Activated B cell treated with CpG ODN at 0.5 μM for 24 hours (primary cell): ENCODE results near the gene ANKRD66. TPM values are rescaled to one million over a fixed set of nuclear protein-coding genes. Genes with fewer than 3 reads are reported as not detected.

Experiments
- ATAC-seq: fragments of 200-7000 bp; cut with Tn5 transposase; one replicate; pipeline ENCODE4 v1.10.0; 2021; ENCODE audit warnings: low read depth, mild to moderate bottlenecking, moderate library complexity
- CTCF ChIA-PET: fragments of 350-600 bp; sonication (Branson Sonifier 250); formaldehyde crosslinking; loops from one replicate; lab custom pipeline; 2021; ENCODE audit warnings: antibody characterized with exemption; lab: Charles Lee
- POLR2A ChIA-PET: fragments of 350-600 bp; sonication (Branson Sonifier 250); formaldehyde crosslinking; loops from one replicate; lab custom pipeline; 2021; ENCODE audit warnings: antibody characterized with exemption; lab: Charles Lee
- DNase-seq: peaks from one replicate; pipeline ENCODE4 v3.0.0; 2022
- H3K27ac Mint-ChIP-seq: one replicate; pipeline ENCODE4 v1.8.0; 2020; ENCODE audit warnings: mixed read lengths
- H3K27me3 Mint-ChIP-seq: one replicate; pipeline ENCODE4 v1.8.0; 2021; ENCODE audit warnings: mixed read lengths
- H3K36me3 Mint-ChIP-seq: one replicate; pipeline ENCODE4 v1.8.0; 2021; ENCODE audit warnings: low read depth, mixed read lengths
- H3K4me1 Mint-ChIP-seq: one replicate; pipeline ENCODE4 v1.8.0; 2021; ENCODE audit warnings: mixed read lengths
- H3K4me3 Mint-ChIP-seq: one replicate; pipeline ENCODE4 v1.8.0; 2020; ENCODE audit warnings: mild to moderate bottlenecking, mixed read lengths
- H3K9me3 Mint-ChIP-seq: one replicate; pipeline ENCODE4 v1.8.0; 2020; ENCODE audit warnings: mixed read lengths
- CTCF ChIP-seq: fragments of 200-600 bp; IDR thresholded peaks from one replicate; pipeline ENCODE4 v1.8.0; 2022; ENCODE audit warnings: antibody characterized with exemption, mild to moderate bottlenecking
- intact Hi-C: fragments of 100-400 bp; cut with micrococcal nuclease; formaldehyde crosslinking; loops from one replicate; pipeline ENCODE4 v1.15.1; 2024
- total RNA-seq: library from RNA; stranded (reverse); gene quantifications from 2 replicates; pipeline ENCODE4 v1.2.3, GENCODE V29; 2022

The ANKRD66 gene
- total RNA-seq, 1 donor from 2014 or later: not detected

GRCh38 chr6:46794068-46794467 lies 47.3 kb downstream of the ANKRD66 start:
- Mint-ChIP-seq H3K9me3 (no peaks in the 10 kb centered on the region), H3K36me3 (no peaks in the 10 kb centered on the region), H3K4me1 (no peaks in the 10 kb centered on the region), H3K27ac (no peak overlapping the region), H3K27me3 (no peaks in the 10 kb centered on the region), H3K4me3 (no peak overlapping the region)
- intact Hi-C loops: no loop called here
- no peak for DNase-seq
- CTCF ChIA-PET: no interaction called here
- no peak for TF ChIP-seq CTCF
- ATAC-seq: no peak
- POLR2A ChIA-PET: no interaction called here

- ATAC-seq: no peak
- H3K4me1 Mint-ChIP-seq: no peaks in the 10 kb centered on the region
- no peaks in the 10 kb centered on the region for H3K27me3 Mint-ChIP-seq
- no peak for DNase-seq
- ChIA-PET POLR2A (no interaction called here), CTCF (no interaction called here)
- H3K36me3 Mint-ChIP-seq: no peaks in the 10 kb centered on the region
- no peak overlapping the region for H3K27ac Mint-ChIP-seq
- intact Hi-C loops: no loop called here
- TF ChIP-seq CTCF: no peak
- no peak overlapping the region for H3K4me3 Mint-ChIP-seq
- H3K9me3 Mint-ChIP-seq: no peaks in the 10 kb centered on the region
Measured at GRCh38 chr6:46795816-46796215, 49.1 kb downstream of the ANKRD66 start.

- intact Hi-C loops: no loop called here
- POLR2A ChIA-PET: no interaction called here
- Mint-ChIP-seq H3K36me3 (no peaks in the 10 kb centered on the region), H3K27me3 (no peaks in the 10 kb centered on the region), H3K4me3 (no peak overlapping the region), H3K4me1 (no peaks in the 10 kb centered on the region), H3K9me3 (no peaks in the 10 kb centered on the region), H3K27ac (no peak overlapping the region)
- ATAC-seq: no peak
- CTCF ChIA-PET: no interaction called here
- no peak for DNase-seq
- TF ChIP-seq CTCF: no peak
Measured at GRCh38 chr6:46796848-46797580, 50.3 kb downstream of the ANKRD66 start.

DNA sequence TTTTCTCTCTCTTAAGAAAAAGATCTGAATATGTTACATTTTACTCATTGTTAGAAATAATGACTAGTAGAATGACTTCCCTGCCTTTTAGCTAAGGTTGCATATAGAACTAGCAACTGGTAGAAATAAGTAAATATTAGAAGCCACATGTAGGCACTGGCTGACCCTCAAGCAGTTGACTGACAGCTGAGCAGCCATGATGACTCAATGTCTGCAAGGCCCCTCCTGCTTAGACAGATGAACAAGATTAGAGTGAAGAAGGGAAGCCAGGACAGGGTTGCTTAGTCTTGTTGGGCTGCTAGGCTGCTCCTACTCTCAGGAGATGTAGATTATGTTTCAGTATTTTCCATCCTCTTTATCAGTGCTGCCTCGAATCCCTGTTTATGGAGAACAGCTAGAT lies 52.9 kb downstream of the ANKRD66 start:
- Mint-ChIP-seq H3K4me3 (no peak overlapping the region), H3K9me3 (no peaks in the 10 kb centered on the region), H3K27me3 (peaks cover 2% of the 10 kb centered on the region), H3K27ac (no peak overlapping the region), H3K36me3 (no peaks in the 10 kb centered on the region), H3K4me1 (no peaks in the 10 kb centered on the region)
- DNase-seq (no peak), ATAC-seq (no peak)
- ChIA-PET CTCF (no interaction called here), POLR2A (no interaction called here)
- no peak for TF ChIP-seq CTCF
- intact Hi-C loops: no loop called here

- Mint-ChIP-seq H3K4me3 (no peak overlapping the region), H3K4me1 (no peaks in the 10 kb centered on the region), H3K27me3 (peaks cover 15% of the 10 kb centered on the region), H3K27ac (no peak overlapping the region), H3K9me3 (peaks cover 3% of the 10 kb centered on the region), H3K36me3 (no peaks in the 10 kb centered on the region)
- ChIA-PET POLR2A (no interaction called here), CTCF (no interaction called here)
- no peak for TF ChIP-seq CTCF
- ATAC-seq (no peak), DNase-seq (no peak)
- intact Hi-C loops: no loop called here
Measured at GRCh38 chr6:46808806-46809205, 62.1 kb downstream of the ANKRD66 start.

Other genes starting within 250 kb of the ANKRD66 start
- not detected in 2 replicates for gene CYP39A1, start 94.1 kb upstream of the ANKRD66 start, total RNA-seq
- gene SLC25A27, start 94.0 kb upstream of the ANKRD66 start, total RNA-seq: 0.29 and 0.78 TPM in 2 replicates
- not detected in 2 replicates for gene TDRD6, start 59.0 kb upstream of the ANKRD66 start, total RNA-seq
- 0.38 and 0.51 TPM in 2 replicates for gene PLA2G7, start 11.6 kb upstream of the ANKRD66 start, total RNA-seq
- gene MEP1A, start 46.5 kb downstream of the ANKRD66 start, total RNA-seq: not detected in 2 replicates
- not detected in 2 replicates for gene ADGRF5, start 175.0 kb downstream of the ANKRD66 start, total RNA-seq